Liver (tissue), 9 donors: Measurements from ENCODE around the gene WDR86. TPM values are rescaled to one million over a fixed set of nuclear protein-coding genes. Genes with fewer than 3 reads are reported as not detected.

Experiments used
- DNase-seq: peaks from one replicate; pipeline ENCODE4 v3.0.0-alpha.2; 2017; ENCODE audit warnings: low spot score
- H3K27ac ChIP-seq, 2 donors: one replicate each; pipeline ENCODE4 v1.7.0; 2013; ENCODE audit warnings: inconsistent platforms in 2 of 2, low read length in 2 of 2, control low read depth in 1 of 2, low read depth in 1 of 2, mild to moderate bottlenecking in 1 of 2
- H3K27me3 ChIP-seq, 4 donors: one replicate each; pipeline versions ENCODE4 v1.6.1 to v1.7.0; 2013; ENCODE audit warnings: low read length in 3 of 4, inconsistent platforms in 1 of 4, mild to moderate bottlenecking in 1 of 4, moderate library complexity in 1 of 4; ENCODE audit not compliant: control insufficient read depth in 4 of 4, insufficient read depth in 4 of 4
- H3K36me3 ChIP-seq, 4 donors: one replicate each; pipeline versions ENCODE4 v1.6.1 to v1.7.0; 2013; ENCODE audit warnings: low read length in 3 of 4, mild to moderate bottlenecking in 3 of 4, low read depth in 1 of 4, moderate library complexity in 1 of 4; ENCODE audit not compliant: control insufficient read depth in 4 of 4, insufficient read depth in 3 of 4
- H3K4me1 ChIP-seq, 4 donors: one replicate each; pipeline versions ENCODE4 v1.6.1 to v1.7.0; 2013; ENCODE audit warnings: low read length in 3 of 4, mild to moderate bottlenecking in 3 of 4, moderate library complexity in 1 of 4; ENCODE audit not compliant: control insufficient read depth in 4 of 4, insufficient read depth in 4 of 4
- H3K4me3 ChIP-seq, 3 donors: one replicate each; pipeline versions ENCODE4 v1.6.1 to v1.7.0; 2013; ENCODE audit warnings: low read length in 3 of 3, control low read depth in 1 of 3, low read depth in 1 of 3, mild to moderate bottlenecking in 1 of 3
- H3K9ac ChIP-seq, 2 donors: one replicate each; pipeline ENCODE4 v1.7.0; 2013; ENCODE audit warnings: low read length in 2 of 2, mild to moderate bottlenecking in 2 of 2, moderate library complexity in 2 of 2, control low read depth in 1 of 2, low read depth in 1 of 2
- H3K9me3 ChIP-seq, 4 donors: one replicate each; pipeline versions ENCODE4 v1.6.1 to v1.7.0; 2013; ENCODE audit warnings: low read length in 3 of 4; ENCODE audit not compliant: control insufficient read depth in 4 of 4
- ATF3 ChIP-seq: IDR thresholded peaks from 2 replicates; pipeline ENCODE4 v1.6.1; 2016; ENCODE audit warnings: antibody characterized with exemption
- CTCF ChIP-seq: fragments of 150-350 bp; IDR thresholded peaks from 2 replicates; pipeline ENCODE4 v1.5.1; 2017; ENCODE audit warnings: improper control_type of control experiment, low read depth, low read length; ENCODE audit not compliant: missing input control
- EGR1 ChIP-seq, 2 donors: IDR thresholded peaks; 2 replicates each; pipeline ENCODE4 v1.6.1; 2016 to 2018; ENCODE audit warnings: antibody characterized with exemption in 2 of 2, low read depth in 2 of 2
- FOXA1 ChIP-seq: IDR thresholded peaks from 2 replicates; pipeline ENCODE4 v1.6.1; 2016; ENCODE audit warnings: antibody characterized with exemption
- FOXA2 ChIP-seq: IDR thresholded peaks from 2 replicates; pipeline ENCODE4 v1.6.1; 2016; ENCODE audit warnings: antibody characterized with exemption
- HNF4A ChIP-seq, 2 donors: conservative IDR thresholded peaks; 2 replicates each; pipeline ENCODE4 v1.6.1; 2016; ENCODE audit warnings: antibody characterized with exemption in 2 of 2, mild to moderate bottlenecking in 2 of 2
- HNF4G ChIP-seq: IDR thresholded peaks from 2 replicates; pipeline ENCODE4 v1.6.1; 2016; ENCODE audit warnings: antibody characterized with exemption
- JUND ChIP-seq, 2 donors: IDR thresholded peaks; 2 replicates each; pipeline ENCODE4 v1.6.1; 2016; ENCODE audit warnings: antibody characterized with exemption in 2 of 2
- NR2F2 ChIP-seq: IDR thresholded peaks from 2 replicates; pipeline ENCODE4 v1.6.1; 2016; ENCODE audit warnings: antibody characterized with exemption
- RAD21 ChIP-seq, 2 donors: IDR thresholded peaks; 2 replicates each; pipeline ENCODE4 v1.6.1; 2016; ENCODE audit warnings: antibody characterized with exemption in 2 of 2, mild to moderate bottlenecking in 2 of 2
- REST ChIP-seq: IDR thresholded peaks from 2 replicates; pipeline ENCODE4 v1.6.1; 2016; ENCODE audit warnings: antibody characterized with exemption, mild to moderate bottlenecking
- RXRA ChIP-seq, 2 donors: IDR thresholded peaks; 2 replicates each; pipeline ENCODE4 v1.6.1; 2017 to 2018; ENCODE audit warnings: antibody characterized with exemption in 2 of 2, mild to moderate bottlenecking in 1 of 2
- SP1 ChIP-seq: IDR thresholded peaks from 2 replicates; pipeline ENCODE4 v1.6.1; 2018; ENCODE audit warnings: antibody characterized with exemption, mild to moderate bottlenecking
- TAF1 ChIP-seq: conservative IDR thresholded peaks from 2 replicates; pipeline ENCODE4 v1.6.1; 2016; ENCODE audit warnings: antibody characterized with exemption, mild to moderate bottlenecking
- YY1 ChIP-seq: IDR thresholded peaks from 2 replicates; pipeline ENCODE4 v1.6.1; 2016; ENCODE audit warnings: antibody characterized with exemption, mild to moderate bottlenecking
- WGBS: extraction: QIAGEN DNeasy Blood & Tissue Kit; methylation state at CpG from one replicate; pipeline ENCODE4 v1.1.7; 2013; 5-methylcytosine and 5-hydroxymethylcytosine counted together
- polyA plus RNA-seq, 2 donors: library from polyadenylated mRNA; stranded (reverse) in 1 of 2; unstranded in 1 of 2; fragments of 200-250 nt in 1 of 2; fragments of >200 nt in 1 of 2; fragmentation: Nextera tagmentation in 1 of 2; extraction: Ambion mirVana in 1 of 2; gene quantifications; one replicate each; pipeline versions ENCODE4 v1.2.1 to v1.2.3, GENCODE V29; 2013 to 2015
- total RNA-seq, 2 donors: library from RNA; depleted of rRNA; stranded (reverse); fragments of >200 nt; gene quantifications; one replicate each; pipeline ENCODE4 v1.2.3, GENCODE V29; 2014
- TF ChIP-seq, protein P1 (sequence below): IDR thresholded peaks from 2 replicates; pipeline ENCODE4 v1.6.1; 2016; ENCODE audit warnings: antibody characterized with exemption
- TF ChIP-seq, protein P2 (sequence below): IDR thresholded peaks from 2 replicates; pipeline ENCODE4 v1.6.1; 2016; ENCODE audit warnings: antibody characterized with exemption
- donor health status: healthy.
- donor health status: healthy.
- donor health status: healthy.
- donor health status: healthy.
- donor health status: healthy.

WDR86 gene
- total and polyA plus RNA-seq, 4 donors, result 0.35 to 4.9 (median 0.77) TPM

GRCh38 chr7:151378011-151378410, 31.8 kb downstream of the WDR86 start:
- Histone ChIP-seq H3K27ac (no peak overlapping the region), H3K9ac (no peak overlapping the region), H3K4me1 (peaks cover 2 to 12% (median 6%) of the 10 kb centered on the region in 4 donors), H3K9me3 (no peaks in the 10 kb centered on the region), H3K27me3 (peaks cover 0 to 5% (median 0%) of the 10 kb centered on the region in 4 donors), H3K36me3 (peaks cover 3 to 48% (median 26%) of the 10 kb centered on the region in 4 donors), H3K4me3 (no peak overlapping the region)
- no peak for DNase-seq
- TF ChIP-seq HNF4A (conservative IDR thresholded peaks at IDR 0.05) (no peak), RAD21 (IDR thresholded peaks at IDR 0.05) (no peak), YY1 (no peak), EGR1 (IDR thresholded peaks at IDR 0.05; ENCODE audit: low read depth in 2 of 2) (no peak), CTCF (no peak), TAF1 (no peak), RXRA (IDR thresholded peaks at IDR 0.05) (no peak), HNF4G (no peak), SP1 (no peak), REST (no peak), ATF3 (no peak), NR2F2 (no peak), JUND (IDR thresholded peaks at IDR 0.05) (no peak), FOXA2 (no peak), FOXA1 (no peak)
- TF ChIP-seq, protein P1, sequence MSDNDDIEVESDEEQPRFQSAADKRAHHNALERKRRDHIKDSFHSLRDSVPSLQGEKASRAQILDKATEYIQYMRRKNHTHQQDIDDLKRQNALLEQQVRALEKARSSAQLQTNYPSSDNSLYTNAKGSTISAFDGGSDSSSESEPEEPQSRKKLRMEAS, result no peak
- TF ChIP-seq, protein P2, sequence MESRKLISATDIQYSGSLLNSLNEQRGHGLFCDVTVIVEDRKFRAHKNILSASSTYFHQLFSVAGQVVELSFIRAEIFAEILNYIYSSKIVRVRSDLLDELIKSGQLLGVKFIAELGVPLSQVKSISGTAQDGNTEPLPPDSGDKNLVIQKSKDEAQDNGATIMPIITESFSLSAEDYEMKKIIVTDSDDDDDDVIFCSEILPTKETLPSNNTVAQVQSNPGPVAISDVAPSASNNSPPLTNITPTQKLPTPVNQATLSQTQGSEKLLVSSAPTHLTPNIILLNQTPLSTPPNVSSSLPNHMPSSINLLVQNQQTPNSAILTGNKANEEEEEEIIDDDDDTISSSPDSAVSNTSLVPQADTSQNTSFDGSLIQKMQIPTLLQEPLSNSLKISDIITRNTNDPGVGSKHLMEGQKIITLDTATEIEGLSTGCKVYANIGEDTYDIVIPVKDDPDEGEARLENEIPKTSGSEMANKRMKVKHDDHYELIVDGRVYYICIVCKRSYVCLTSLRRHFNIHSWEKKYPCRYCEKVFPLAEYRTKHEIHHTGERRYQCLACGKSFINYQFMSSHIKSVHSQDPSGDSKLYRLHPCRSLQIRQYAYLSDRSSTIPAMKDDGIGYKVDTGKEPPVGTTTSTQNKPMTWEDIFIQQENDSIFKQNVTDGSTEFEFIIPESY, result no peak
- WGBS, result 95% methylated on average over 9 of the region's 9 CpGs

DNA sequence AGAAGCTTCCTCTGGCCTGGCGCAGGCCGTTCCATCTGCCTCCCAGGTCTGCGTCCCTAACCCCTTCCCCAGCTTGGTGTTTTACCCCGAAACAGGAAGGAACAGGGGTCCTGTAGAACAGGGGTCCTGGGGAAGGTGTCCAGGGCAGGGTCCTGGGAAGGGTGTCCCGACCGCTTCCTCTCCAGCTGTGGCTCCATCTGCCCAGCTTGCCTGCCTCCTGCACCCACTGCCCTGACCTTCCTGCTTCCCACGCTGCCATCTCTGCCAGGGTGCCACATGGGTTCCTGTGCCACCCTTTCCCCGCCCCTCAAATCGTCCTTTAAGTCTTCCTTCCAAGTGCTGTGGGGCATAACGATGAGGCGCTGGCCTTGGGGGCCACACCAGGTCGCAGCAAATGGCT, 32.4 kb downstream of the WDR86 start:
- Histone ChIP-seq H3K9me3 (no peaks in the 10 kb centered on the region), H3K36me3 (peaks cover 3 to 48% (median 28%) of the 10 kb centered on the region in 4 donors), H3K27ac (no peak overlapping the region), H3K4me1 (peaks cover 2 to 12% (median 6%) of the 10 kb centered on the region in 4 donors), H3K27me3 (peaks cover 0 to 2% (median 0%) of the 10 kb centered on the region in 4 donors), H3K9ac (no peak overlapping the region), H3K4me3 (no peak overlapping the region)
- DNase-seq, result no peak
- TF ChIP-seq HNF4A (conservative IDR thresholded peaks at IDR 0.05) (no peak), RAD21 (IDR thresholded peaks at IDR 0.05) (no peak), REST (no peak), RXRA (IDR thresholded peaks at IDR 0.05) (no peak)
- TF ChIP-seq, protein P2, result no peak
- WGBS, result 94% methylated on average over 12 of the region's 12 CpGs
